ENCODE measurements around the gene VEZF1. TPM values are rescaled to one million over a fixed set of nuclear protein-coding genes. Genes with fewer than 3 reads are reported as not detected.

The VEZF1 gene
- total RNA-seq, 1 donor from 2014 or later = 77.6 TPM

DNA sequence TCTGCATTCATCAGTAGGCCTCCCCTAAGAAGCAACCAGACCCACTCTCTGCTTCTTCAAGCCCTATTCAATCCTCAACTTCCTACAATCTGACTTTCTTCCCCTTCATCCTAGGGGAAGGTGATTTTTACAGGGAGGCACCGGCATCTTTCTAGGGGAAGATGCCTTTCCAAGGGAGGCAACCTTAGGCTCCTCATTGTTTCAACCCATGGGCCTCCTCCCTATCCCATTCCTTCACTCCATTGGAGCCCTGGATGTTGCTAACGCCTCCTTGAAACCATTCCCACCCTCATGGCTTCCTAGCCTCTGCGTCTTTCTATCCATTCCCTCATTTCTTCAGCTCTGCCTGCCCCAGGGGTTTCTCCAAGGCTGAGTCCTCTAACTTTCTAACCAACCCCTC, 30.2 kb downstream of the VEZF1 start:
- no peak for ATAC-seq
- no peak for DNase-seq
- intact Hi-C loops (cut with micrococcal nuclease) = loop anchor here (10.0 kb wide), 1 partner anchor 63 kb away; no protein-coding TSS in a partner anchor

GRCh38 chr17:57957120-57957850, 30.8 kb downstream of the VEZF1 start:
- DNase-seq = no peak
- ATAC-seq = no peak
- intact Hi-C loops (cut with micrococcal nuclease) = loop anchor here (10.0 kb wide), 1 partner anchor 62 kb away; no protein-coding TSS in a partner anchor

DNA sequence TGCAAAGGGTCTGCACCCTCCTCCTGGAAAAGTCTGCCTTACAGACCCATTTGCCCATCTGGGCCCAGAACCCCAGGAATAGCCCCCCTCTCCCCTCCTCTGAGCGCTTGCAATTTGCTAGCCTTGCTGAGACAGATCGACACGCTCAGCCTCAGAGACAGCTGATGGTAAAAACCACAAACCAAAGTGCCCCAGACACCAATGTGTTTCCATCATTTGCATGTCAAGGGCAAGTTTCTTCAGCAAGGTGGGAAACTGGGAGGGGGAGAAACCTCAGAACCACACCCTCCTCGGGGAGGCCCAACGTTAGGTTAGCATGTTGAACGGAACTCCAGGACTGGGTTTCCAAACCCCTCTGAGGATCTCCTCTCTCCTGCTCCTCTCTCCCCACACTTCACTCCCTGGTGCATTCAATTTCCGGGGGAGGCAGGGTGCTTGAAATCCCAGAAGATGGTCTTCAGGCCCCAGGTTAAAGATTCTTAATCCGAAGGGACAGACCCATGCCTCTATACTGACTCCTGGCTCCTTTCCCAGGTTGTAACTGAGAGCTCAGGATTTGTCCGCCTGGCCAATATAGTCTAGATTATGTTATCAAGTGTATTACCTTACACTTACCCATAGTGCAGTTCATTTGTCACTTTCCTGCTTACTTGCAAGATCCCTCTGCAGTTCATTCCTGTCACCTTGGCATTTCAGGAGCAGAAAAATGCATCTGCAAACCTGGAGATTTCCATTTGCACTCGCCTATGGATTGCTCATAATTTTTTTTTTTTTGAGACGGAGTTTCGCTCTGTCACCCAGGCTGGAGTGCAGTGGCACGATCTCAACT, 31.5 kb downstream of the VEZF1 start:
- no peak for DNase-seq
- intact Hi-C loops (cut with micrococcal nuclease) = loop anchor here (10.0 kb wide), 1 partner anchor 62 kb away; no protein-coding TSS in a partner anchor
- no peak for ATAC-seq

DNA sequence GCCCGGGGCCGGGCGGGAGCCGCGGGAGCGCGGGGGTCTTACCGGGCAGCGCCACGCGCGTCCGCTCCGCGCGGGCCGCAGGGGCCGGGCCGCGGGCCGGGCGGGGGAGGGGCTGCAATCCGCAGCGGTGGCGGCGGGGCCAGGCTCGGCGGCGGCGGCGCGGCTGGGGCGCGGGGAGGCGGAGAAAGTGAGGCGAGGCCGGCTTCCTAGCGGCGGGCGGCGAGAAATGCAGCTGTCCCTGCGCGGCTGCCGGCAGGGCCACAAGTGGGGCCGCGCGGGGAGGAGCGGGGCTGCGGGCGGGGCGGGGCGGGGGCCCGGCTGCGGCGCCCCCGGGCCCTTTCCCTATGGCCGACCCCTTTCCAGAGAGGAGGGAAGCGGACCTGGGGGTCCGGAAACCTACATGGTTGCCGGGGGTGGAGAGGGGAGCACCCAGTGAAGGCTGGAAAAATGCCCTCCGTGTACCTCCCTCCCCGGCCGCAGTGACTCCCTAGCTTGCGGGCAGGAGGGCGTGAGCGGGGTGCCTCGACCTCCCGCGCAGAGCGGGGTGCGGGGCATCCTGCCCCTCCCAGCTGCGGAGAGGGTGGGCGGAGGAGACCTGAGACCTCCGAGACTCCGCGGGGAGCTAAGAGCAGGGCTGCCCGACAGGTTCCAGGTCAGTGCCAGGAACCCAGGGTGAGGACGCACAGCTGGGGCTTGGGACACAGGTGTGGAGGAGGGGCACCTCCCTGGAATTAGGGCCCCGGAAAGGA, 32.7 kb downstream of the VEZF1 start, which contains the start of gene CUEDC1:
TSS of gene CUEDC1 (minus strand) at position 230 of the 749 bp plus-strand sequence. CDS start 69,848 bp downstream, outside the sequence.
- ATAC-seq = peak; percentile 76
- intact Hi-C loops (cut with micrococcal nuclease) = loop anchor here (10.0 kb wide), 1 partner anchor 61 kb away; no protein-coding TSS in a partner anchor
- DNase-seq = peak; percentile 93

DNA sequence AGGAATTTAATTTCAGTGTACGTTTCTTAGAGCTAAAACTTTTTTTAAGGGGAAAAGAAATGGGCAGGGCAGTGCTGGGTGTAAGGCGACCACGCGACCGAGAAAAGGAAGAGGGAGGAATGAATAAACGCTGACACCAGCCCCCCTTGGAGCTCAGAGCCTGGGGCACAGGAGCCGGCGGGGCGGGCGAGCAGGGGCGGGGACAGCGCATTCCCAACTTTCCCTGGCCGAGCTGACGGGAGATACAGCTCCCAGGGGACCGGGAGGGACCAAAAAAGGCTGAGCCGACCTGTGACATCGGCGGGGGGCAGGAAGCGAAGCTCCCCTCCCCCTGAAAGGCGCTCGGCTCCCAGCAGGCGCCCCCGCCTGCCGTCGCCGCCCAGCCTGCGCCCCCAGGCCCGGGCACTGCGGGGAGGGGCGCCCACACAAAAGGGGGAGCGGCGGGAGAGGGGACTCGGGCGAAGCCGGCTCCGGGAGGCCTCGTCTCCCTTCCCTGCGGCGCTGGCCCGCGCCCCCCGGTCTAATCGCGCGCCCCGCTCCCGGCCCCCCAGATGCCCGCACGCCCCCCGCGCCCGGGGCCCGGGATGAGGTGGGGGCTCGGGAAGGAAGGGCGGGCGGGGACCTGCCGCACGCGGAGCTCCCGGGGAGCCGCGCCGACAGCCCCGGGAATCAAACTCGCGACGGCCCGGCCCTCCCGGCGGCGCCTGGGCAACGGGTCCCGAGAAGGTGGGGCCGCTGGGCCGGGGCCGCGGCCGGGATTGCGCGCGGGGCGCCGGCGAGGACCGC, 33.5 kb downstream of the VEZF1 start:
- intact Hi-C loops (cut with micrococcal nuclease) = loop anchor here (10.0 kb wide), 1 partner anchor 60 kb away; no protein-coding TSS in a partner anchor
- DNase-seq (peak; percentile 92), ATAC-seq (peak; percentile 82)

DNA sequence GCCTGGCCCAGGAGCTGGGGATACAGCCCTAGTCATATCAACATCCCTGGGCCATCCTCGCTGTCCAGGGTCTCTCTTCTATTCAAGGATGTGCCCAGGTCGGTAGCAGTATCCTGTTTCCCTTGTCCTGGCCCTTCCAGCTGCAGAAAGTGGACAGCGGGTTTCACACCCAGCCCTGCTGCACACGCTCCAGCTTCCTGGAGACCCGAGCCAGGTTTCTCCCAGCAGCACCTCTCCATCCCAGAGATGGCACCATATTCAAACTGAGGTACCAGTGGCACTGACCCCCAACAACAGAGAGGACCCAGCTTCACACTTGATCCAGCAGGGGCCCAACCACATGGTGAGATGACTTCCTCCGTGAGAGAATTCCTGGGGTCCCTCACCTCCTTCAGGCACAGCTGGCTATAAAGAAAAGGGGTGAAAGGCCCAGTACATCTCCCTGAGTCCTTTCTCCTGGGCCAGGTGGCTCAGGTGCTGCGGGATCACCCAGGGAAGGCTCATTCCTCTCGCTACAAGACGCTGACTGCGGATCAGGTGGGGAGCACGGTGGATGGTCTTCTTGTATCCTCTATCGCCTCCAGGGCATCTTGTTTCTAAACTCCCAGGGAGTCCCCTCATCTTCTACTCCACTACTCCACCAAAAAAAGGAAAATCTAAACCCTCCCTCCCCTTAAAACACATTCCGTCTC, 34.2 kb downstream of the VEZF1 start:
- intact Hi-C loops (cut with micrococcal nuclease) = loop anchor here (10.0 kb wide), 1 partner anchor 59 kb away; no protein-coding TSS in a partner anchor
- DNase-seq (no peak), ATAC-seq (no peak)

DNA sequence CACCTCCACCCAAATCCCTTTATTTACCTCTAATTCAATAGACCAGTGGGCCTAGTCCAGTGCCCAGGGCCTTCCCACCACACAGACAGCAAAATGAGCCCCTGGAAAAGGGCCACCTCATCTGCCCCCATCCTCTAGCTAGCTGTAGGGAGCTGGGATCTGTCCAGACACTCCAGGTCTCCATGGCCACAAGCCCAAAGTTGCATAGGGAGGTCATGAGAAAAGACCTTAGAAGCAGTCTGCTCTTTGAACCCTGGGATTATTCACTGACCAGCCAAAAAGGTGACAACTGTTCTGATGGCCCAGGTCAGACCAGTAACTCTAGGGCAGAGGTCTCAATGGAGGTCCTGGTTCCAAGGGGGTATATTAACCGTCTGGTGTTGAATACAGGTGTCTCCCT, 34.8 kb downstream of the VEZF1 start:
- ATAC-seq = no peak
- intact Hi-C loops (cut with micrococcal nuclease) = loop anchor here (10.0 kb wide), 1 partner anchor 58 kb away; no protein-coding TSS in a partner anchor

GRCh38 chr17:57949649-57950048, 38.4 kb downstream of the VEZF1 start:
- ATAC-seq (peak; percentile 5), DNase-seq (peak; percentile 55)
- intact Hi-C loops (cut with micrococcal nuclease) = loop anchor here (10.0 kb wide), 1 partner anchor 55 kb away; no protein-coding TSS in a partner anchor

More for the DNA sequence above, 34.8 kb downstream of the VEZF1 start:
- no peak for DNase-seq

GRCh38 chr17:57948555-57949420, 39.3 kb downstream of the VEZF1 start:
- intact Hi-C loops (cut with micrococcal nuclease) = no loop called here
- ATAC-seq (peak; percentile 25), DNase-seq (peak; percentile 47)

DNA sequence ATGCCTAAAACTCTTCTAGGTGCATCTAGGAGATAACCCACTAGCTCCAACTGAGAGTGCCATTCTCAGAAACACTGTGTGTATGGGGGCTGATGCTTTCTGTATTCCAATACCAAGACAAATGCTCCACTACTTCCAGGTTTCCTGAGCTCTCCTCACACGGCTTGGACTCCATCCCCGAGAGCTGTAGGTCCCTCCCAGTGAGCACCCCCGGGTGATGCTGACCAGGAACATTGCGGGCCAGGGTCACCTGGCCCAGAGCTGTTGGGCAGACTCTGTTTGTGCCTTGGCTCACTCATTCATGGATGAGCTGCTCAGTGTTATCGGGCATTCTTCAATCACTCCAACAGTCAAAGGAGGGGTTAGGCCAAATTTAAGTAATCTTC, 39.9 kb downstream of the VEZF1 start:
- no peak for DNase-seq
- intact Hi-C loops (cut with micrococcal nuclease) = no loop called here
- ATAC-seq = no peak

DNA sequence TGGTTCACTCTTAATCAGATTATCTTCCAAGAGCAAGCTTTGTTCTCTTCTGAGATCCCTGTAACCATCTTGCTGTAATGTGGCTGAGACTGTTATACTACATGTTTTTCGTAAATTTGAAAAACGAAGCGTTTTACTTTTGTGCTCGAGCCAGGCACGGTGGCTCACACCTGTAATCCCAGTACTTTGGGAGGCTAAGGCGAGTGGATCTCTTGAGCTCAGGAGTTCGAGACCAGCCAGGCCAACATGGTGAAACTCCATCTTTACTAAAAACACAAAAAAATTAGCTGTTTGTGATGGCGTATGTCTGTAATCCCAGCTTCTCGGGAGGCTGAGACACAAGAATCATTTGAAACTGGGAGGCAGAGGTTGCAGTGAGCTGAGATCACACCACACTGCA, 40.7 kb downstream of the VEZF1 start:
- ATAC-seq = no peak
- no peak for DNase-seq
- intact Hi-C loops (cut with micrococcal nuclease) = no loop called here

DNA sequence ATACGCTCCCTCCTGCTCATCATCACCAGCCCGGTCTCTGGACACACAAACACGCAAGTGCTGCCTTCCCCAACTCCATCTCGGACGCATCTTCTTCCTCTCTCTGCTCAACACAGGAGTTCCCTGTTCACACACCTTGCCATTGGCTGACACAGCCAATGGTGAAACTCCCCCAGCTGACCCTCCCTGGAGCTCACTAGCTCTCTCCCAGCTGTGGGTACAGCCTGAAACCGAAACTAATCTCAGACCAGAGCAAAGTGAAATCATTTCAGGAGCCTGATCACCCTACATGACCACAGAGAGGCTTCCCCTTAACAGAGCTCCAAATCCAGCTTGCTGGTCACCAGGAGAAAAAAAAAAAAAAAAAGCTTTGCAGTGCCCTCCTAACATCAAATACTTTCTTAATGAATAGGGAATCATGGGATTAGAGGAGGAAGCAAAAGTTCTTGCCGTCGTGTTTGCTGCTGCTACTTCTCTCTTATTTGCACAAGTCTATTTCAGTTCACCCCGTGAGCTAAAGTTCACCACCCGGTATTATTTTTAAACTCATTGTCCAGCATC, 41.2 kb downstream of the VEZF1 start:
- ATAC-seq (peak; percentile 74), DNase-seq (peak; percentile 47)
- intact Hi-C loops (cut with micrococcal nuclease) = no loop called here

- intact Hi-C loops (cut with micrococcal nuclease) = no loop called here
- no peak for DNase-seq
Observed at GRCh38 chr17:57945996-57946797, 41.9 kb downstream of the VEZF1 start.

DNA sequence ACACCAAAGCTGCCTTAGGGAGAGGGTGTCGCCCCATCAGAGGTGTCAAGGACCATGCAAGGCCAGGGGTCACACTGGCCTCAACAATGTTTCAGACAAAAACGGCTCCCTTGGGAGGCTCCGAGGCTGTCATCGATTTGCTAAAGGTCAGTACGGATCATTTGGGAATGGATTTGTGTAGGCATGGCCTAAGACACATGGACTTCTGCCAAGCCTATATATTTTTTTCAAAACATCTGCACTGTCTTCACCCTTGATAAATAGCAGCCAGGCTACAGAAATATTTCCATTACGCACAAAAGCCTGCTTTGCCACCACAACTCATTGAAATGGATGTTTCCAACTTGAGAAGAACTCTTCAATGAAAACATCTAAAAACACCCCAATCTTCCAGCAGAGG, 43.1 kb downstream of the VEZF1 start:
- intact Hi-C loops (cut with micrococcal nuclease) = no loop called here
- DNase-seq (no peak), ATAC-seq (no peak)

More at GRCh38 chr17:57945996-57946797, 41.9 kb downstream of the VEZF1 start:
- no peak for ATAC-seq

- intact Hi-C loops (cut with micrococcal nuclease) = no loop called here
- ATAC-seq = no peak
- DNase-seq = no peak
Observed at GRCh38 chr17:57943645-57944044, 44.4 kb downstream of the VEZF1 start.

DNA sequence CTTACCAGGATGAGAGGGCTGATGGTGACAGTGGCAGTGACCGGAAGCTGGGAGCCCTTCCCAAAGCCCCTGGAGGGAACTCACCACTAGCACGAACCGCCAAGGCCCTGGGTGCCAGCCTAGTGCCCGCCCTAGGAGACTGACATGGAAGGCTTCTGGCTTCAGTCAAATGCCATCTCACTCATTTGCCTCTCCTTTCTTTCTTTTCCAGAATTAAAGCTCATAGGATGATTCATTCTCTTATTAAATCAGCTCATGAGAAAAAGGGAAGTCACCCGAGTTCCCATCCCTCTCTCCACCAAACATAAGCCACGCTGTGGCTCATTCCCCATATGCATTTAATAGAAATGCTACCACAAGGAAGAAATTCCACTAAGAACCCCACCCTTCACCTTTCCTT, 44.9 kb downstream of the VEZF1 start:
- ATAC-seq (no peak), DNase-seq (no peak)
- intact Hi-C loops (cut with micrococcal nuclease) = no loop called here

Measured in left ventricle myocardium superior (tissue), 1 donor.